GM12865 (cell line): Measurements from ENCODE around the gene MICAL2.

Source experiments
- DNase-seq: peaks from one replicate; pipeline ENCODE4 v3.0.0; 2010; ENCODE audit warnings: low read depth
- H3K4me3 ChIP-seq: 2 replicates; pipeline ENCODE4 v1.5.1; 2011; ENCODE audit warnings: mild to moderate bottlenecking, low read depth, low read length, control low read depth
- CTCF ChIP-seq: IDR thresholded peaks from 2 replicates; pipeline ENCODE4 v1.5.1; 2011; ENCODE audit warnings: low read length, control low read depth, low read depth, inconsistent platforms; ENCODE audit not compliant: insufficient read depth; ENCODE audit errors: missing control alignments

Gene MICAL2

GRCh38 chr11:12200279-12200990 lies 90.0 kb downstream of the MICAL2 start:
- no peak for DNase-seq
- no peak overlapping the region for H3K4me3 ChIP-seq
- no peak for TF ChIP-seq CTCF

DNA sequence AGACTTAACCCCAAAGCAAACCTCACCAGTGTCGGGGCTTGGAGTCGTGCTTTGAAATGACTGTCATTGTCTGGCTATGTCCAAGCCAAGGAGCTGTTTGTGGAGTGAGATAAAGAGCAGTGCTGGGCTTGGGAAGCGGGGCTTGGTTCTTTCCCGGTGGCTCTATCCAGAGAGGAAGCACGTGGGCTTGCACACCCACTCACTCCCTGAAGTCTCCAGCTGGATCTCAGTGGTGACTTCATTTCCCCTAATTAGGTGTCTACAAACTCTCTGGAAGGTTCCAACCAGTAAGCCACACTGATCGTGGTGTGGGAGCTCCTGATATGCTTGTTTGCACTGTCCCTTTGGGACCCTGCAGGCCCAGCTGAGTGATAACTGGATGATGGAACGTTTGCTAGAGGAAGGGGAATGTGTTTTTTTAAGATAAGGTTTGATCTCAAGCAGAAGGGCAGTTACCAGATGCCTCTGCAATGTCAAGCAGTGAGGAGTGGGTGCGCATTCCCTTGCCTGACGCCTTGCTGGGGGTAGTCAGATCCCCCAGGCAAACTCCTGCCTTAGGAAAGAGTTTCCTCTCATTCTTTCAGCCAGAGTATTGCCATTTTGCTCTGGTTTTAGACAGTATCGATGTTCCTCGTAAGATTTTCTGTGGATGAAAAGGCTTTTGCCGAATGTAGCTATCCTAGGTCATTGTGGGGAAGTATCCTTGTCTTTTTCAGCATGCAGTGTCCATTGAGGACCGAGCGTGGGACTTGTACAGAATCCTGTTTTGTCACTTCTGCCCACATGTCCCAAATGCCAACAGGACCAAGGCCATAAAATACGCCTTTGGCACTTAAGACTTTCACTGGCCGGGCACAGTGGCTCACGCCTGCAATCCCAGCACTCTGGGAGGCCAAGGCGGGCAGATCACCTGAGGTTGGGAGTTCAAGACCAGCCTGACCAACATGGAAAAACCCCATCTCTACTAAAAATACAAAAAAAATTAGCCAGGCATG lies 90.9 kb downstream of the MICAL2 start:
- no peak for TF ChIP-seq CTCF
- no peak overlapping the region for H3K4me3 ChIP-seq
- no peak for DNase-seq

- no peak overlapping the region for H3K4me3 ChIP-seq
- TF ChIP-seq CTCF: no peak
- no peak for DNase-seq
Measured at GRCh38 chr11:12202661-12203310, 92.4 kb downstream of the MICAL2 start.

- no peak for TF ChIP-seq CTCF
- no peak for DNase-seq
- H3K4me3 ChIP-seq: no peak overlapping the region
Measured at GRCh38 chr11:12204506-12204905, 94.1 kb downstream of the MICAL2 start.

- no peak overlapping the region for H3K4me3 ChIP-seq
- no peak for TF ChIP-seq CTCF
- no peak for DNase-seq
Measured at GRCh38 chr11:12205330-12205729, 94.9 kb downstream of the MICAL2 start.

DNA sequence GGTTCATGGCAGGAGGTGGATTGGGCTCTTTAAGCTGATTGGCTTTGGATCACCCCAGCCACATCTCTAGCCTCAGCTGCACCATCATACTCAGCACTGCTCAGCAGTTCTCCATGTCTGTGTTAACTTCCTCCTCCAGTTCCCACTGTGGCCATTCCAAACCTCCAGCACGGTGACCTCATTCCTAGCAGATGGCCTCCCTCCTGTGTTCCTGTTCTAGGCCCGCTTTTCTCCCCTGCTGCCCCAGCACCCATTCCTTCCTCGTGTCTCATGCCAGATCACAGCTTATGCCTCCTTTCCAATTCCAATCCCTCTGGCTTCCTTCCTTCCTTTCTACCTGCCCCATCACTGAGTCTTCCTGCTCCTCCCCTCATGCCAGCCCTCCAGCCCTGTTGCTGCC lies 96.1 kb downstream of the MICAL2 start:
- TF ChIP-seq CTCF: no peak
- no peak for DNase-seq
- no peak overlapping the region for H3K4me3 ChIP-seq
